RWPE1 (cell line): ENCODE measurements around the gene PAWR.

Source experiments
- CTCF ChIA-PET: fragments of 350-600 bp; sonication (Branson Sonifier 250); formaldehyde crosslinking; extraction: SDS; loops from one replicate; lab custom pipeline; 2021; lab: Yijun Ruan, JAX
- POLR2A ChIA-PET: fragments of 400-600 bp; formaldehyde crosslinking; extraction: SDS; loops from one replicate; lab custom pipeline; 2020; ENCODE audit warnings: antibody characterized with exemption; ENCODE audit not compliant: low non-redundant PET; lab: Yijun Ruan, JAX
- DNase-seq: peaks from one replicate; pipeline ENCODE4 v3.0.0; 2012; ENCODE audit warnings: low spot score
- H3K27ac ChIP-seq: fragments of 450-650 bp; 2 replicates; pipeline ENCODE4 v1.5.1; 2017
- TF ChIP-seq, protein P1 (sequence below): fragments of 450-650 bp; conservative IDR thresholded peaks from 2 replicates; pipeline ENCODE4 v1.5.1; 2017; ENCODE audit warnings: low read depth, mild to moderate bottlenecking

Gene PAWR

DNA sequence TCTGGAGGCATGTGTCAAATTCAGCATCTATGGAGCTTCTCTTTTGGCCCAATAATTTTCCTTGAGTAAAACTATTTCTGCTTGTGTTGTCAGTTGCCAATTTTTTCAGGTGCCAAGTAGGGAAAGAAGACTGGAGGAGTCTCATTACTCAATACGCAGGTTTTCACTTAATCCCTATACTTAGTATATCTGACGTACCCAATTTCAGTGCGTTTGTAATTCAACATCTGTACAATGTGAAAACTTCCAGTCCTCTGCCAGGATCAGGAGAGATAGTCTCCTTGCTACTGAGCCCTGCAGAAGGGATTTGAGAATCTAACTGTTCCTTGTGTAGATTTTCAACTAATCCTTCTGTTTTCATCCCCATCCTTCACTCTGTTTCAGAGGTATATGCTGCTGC lies 5.7 kb upstream of the PAWR start:
- TF ChIP-seq, protein P1, sequence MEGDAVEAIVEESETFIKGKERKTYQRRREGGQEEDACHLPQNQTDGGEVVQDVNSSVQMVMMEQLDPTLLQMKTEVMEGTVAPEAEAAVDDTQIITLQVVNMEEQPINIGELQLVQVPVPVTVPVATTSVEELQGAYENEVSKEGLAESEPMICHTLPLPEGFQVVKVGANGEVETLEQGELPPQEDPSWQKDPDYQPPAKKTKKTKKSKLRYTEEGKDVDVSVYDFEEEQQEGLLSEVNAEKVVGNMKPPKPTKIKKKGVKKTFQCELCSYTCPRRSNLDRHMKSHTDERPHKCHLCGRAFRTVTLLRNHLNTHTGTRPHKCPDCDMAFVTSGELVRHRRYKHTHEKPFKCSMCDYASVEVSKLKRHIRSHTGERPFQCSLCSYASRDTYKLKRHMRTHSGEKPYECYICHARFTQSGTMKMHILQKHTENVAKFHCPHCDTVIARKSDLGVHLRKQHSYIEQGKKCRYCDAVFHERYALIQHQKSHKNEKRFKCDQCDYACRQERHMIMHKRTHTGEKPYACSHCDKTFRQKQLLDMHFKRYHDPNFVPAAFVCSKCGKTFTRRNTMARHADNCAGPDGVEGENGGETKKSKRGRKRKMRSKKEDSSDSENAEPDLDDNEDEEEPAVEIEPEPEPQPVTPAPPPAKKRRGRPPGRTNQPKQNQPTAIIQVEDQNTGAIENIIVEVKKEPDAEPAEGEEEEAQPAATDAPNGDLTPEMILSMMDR, result no peak
- CTCF ChIA-PET, result no interaction called here
- H3K27ac ChIP-seq, result no peak overlapping the region
- no peak for DNase-seq
- POLR2A ChIA-PET, result no interaction called here

DNA sequence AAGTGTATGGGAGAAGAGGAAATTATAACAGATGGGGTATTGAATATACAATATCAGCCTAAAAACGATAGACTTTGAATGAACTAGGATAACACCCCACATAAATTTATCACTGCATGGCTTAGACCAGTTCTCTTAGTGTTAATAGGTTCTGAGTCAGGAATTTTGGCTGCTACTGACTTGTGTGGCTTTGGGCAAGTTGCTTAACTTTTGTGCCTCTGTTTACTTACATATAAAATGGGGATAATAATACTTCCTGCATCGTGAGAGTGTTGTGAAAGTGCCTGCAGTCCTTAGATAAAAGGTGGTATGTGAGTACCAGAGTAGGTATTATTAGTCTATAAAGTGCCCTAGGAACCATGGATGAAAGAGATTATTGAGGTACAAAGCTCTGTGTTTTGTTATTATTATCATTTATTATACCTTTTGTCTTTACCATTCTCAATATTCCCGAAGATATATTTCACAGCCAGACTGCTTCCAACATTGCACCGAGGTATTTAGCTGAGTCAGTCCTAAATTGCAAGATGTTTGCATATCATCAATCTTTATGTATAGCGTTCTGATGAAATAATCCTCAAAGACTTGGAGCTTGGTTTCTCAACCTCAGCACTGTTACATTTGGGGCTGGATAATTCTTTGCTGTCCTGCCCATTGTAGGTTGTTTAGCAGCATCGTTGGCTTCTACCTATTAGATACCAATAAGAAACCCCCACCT lies 2.3 kb upstream of the PAWR start:
- DNase-seq, result no peak
- ChIA-PET POLR2A (no interaction called here), CTCF (interaction anchor here (1.0 kb wide), 1 partner anchor 494 kb away, joined by 3 read pairs; no protein-coding TSS in a partner anchor)
- TF ChIP-seq, protein P1, result no peak
- H3K27ac ChIP-seq, result peak overlapping the region; percentile 97

DNA sequence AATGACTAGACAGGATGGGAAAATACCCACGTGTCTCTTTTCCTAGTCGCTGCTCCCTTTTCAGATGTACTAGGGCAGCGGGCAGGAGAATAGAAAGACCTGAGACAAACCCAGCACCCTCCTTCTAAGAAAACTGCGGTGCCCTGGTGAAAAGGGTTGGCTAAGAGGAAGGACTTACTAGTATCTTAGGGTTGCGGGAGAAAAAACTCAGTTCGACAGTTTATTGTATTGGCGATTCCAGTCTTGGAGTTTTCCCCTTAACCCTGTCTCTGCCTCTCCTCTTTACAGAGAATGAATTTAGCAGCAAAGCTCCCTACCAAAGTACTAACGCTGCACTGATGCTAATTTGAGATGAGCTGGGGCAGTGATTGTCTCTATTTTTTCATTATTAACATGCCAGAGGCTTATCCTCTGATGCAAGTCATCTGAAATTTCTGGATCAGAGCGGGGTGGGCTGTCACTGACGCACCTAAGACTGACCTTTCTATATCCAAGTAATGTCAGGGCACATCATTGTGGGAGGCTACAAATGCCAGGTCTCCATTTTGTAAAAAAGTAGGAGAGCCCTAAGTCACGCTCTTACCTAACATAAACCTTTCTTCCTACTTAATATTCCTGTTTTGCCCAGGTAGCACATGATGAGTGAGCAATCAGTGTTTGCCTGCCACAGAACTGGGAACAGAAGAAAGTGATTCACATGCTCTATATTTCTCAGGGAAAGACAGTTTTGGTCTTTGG lies 916 bp upstream of the PAWR start:
- ChIA-PET CTCF (interaction anchor here (0.6 to 1.0 kb wide), 3 partner anchors 60 to 1087 kb away, joined by 3 to 4 read pairs (median 3); no protein-coding TSS in a partner anchor), POLR2A (interaction anchor here (1.5 kb wide), 1 partner anchor 93 kb away, joined by 3 read pairs; no protein-coding TSS in a partner anchor)
- TF ChIP-seq, protein P1, result no peak
- peak overlapping the region; percentile 97 for H3K27ac ChIP-seq
- peak; percentile 66 for DNase-seq

DNA sequence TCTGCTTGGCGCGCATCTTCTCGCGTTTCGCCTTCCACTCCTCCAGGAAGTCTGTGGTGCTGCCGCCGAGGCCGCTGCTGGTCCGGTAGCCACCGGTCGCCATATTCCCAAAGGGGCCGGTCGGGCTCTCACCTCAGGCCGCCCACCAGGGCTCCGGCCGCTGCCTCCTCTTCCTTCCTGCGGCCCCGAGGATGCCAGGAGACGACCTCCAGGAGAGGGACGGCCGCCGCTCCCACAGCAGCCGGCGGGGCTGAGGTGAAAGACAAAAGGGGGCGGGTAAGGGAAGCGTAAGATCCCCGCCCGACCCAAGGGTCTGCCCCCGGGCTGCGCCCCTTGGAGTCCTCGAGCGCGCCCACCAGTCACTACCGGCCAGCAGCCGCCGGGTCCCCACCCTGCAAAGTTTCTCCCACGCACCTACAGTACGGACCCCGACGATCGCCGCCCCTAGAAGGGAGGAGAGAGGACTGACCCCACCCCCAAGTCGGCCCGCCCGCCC lies 574 bp downstream of the PAWR start:
- ChIA-PET CTCF (no interaction called here), POLR2A (interaction anchor here (1.0 kb wide), 1 partner anchor 123 kb away, joined by 3 read pairs; no protein-coding TSS in a partner anchor)
- TF ChIP-seq, protein P1, result no peak
- H3K27ac ChIP-seq, result peak overlapping the region; percentile 97
- DNase-seq, result no peak

DNA sequence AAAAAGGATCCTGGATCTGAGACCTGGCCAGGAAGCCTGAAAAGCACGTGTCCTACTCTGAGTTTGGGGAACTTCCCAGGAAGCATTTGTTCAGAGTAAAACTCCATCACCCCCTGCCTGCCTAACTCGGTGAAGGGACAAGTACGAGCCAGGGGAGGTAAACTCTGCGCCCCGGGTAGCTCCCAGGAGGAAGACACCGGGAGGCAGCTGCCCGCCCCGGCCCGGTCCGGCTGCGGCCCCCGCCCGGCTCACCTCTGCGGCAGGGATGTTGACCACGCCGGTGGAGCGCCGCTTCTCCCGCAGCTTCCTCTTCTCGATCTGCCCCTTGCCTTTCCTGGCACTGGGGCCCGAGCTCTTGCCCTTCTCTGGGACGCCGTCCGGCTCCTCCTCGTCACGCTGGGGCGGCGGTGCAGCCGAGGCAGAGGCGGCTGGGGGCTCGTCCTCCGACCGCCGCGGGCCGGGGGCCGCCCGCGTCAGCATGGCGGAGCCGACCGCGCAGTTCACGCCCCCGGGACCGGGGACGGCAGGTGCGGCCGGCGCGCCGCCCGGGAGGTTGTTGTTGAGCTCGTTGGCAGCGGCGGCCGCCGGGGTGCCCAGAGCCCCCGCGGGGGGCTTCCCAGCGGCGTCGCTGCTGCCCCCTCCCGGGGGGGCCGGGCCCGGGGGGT lies 1.2 kb downstream of the PAWR start:
- no peak for DNase-seq
- POLR2A ChIA-PET, result interaction anchor here (1.0 to 1.1 kb wide), 2 partner anchors 123 to 134 kb away, joined by 3 read pairs; no protein-coding TSS in a partner anchor
- H3K27ac ChIP-seq, result peak overlapping the region; percentile 97
- CTCF ChIA-PET, result interaction anchor here (0.7 to 1.6 kb wide), 2 partner anchors 19 to 269 kb away, joined by 4 read pairs; no protein-coding TSS in a partner anchor
- TF ChIP-seq, protein P1, result no peak
